Breast epithelium (tissue), 4 donors: Measurements from ENCODE around the gene CIRBP. TPM values are rescaled to one million over a fixed set of nuclear protein-coding genes. Genes with fewer than 3 reads are reported as not detected.

Experiments used
- DNase-seq, 2 donors: peaks; one replicate each; pipeline ENCODE4 v3.0.0-alpha.2; 2019; ENCODE audit warnings: low spot score in 2 of 2
- H3K27ac ChIP-seq, 2 donors: fragments of 200-600 bp; sonication (generic) in 1 of 2; one replicate each; pipeline ENCODE4 v1.5.1; 2016 to 2019; ENCODE audit warnings: mild to moderate bottlenecking in 1 of 2
- H3K27me3 ChIP-seq, 2 donors: fragments of 200-600 bp; sonication (generic) in 1 of 2; one replicate each; pipeline versions ENCODE4 v1.5.1 to v1.6.0; 2017 to 2019; ENCODE audit warnings: control low read depth in 1 of 2, mild to moderate bottlenecking in 1 of 2
- H3K36me3 ChIP-seq: fragments of 200-600 bp; one replicate; pipeline ENCODE4 v1.5.1; 2019
- H3K4me1 ChIP-seq, 2 donors: fragments of 200-600 bp; sonication (generic); one replicate each; pipeline ENCODE4 v1.5.1; 2016 to 2019; ENCODE audit warnings: control low read depth in 1 of 2
- H3K4me3 ChIP-seq, 3 donors: fragments of 200-600 bp; sonication (generic); 1 replicate in 2 of 3; 2 replicates in 1 of 3; pipeline ENCODE4 v1.5.1; 2016 to 2019; ENCODE audit warnings: mild to moderate bottlenecking in 3 of 3, moderate library complexity in 2 of 3
- H3K9me3 ChIP-seq, 2 donors: fragments of 200-600 bp; sonication (generic) in 1 of 2; one replicate each; pipeline ENCODE4 v1.5.1; 2016 to 2019; ENCODE audit warnings: control low read depth in 1 of 2
- POLR2A ChIP-seq: fragments of 450-650 bp; IDR thresholded peaks from one replicate; pipeline ENCODE4 v1.6.1; 2016; ENCODE audit warnings: antibody characterized with exemption, mild to moderate bottlenecking, moderate library complexity
- POLR2AphosphoS5 ChIP-seq, 3 donors: sonication (generic); formaldehyde crosslinking; IDR thresholded peaks; one replicate each; pipeline ENCODE4 v1.6.1; 2017; ENCODE audit warnings: antibody characterized with exemption in 3 of 3
- intact Hi-C: fragments of 100-400 bp; cut with DNase I; formaldehyde crosslinking; loops from one replicate; pipeline ENCODE4 v1.15.1; 2023; ENCODE audit warnings: low total_unique reads
- total RNA-seq, 3 donors: library from RNA; depleted of rRNA; stranded (reverse); fragments of >200 nt; gene quantifications; one replicate each; pipeline ENCODE4 v1.1.0, GENCODE V29; 2016
- TF ChIP-seq, protein P1 (sequence below), 3 donors: fragments of 450-650 bp; IDR thresholded peaks; one replicate each; pipeline ENCODE4 v1.5.1; 2016 to 2017; ENCODE audit warnings: antibody characterized with exemption in 3 of 3, mild to moderate bottlenecking in 3 of 3, moderate library complexity in 3 of 3

CIRBP gene
- total RNA-seq, 3 donors from 2014 or later: 458 to 758 (median 656) TPM

- no peaks in the 10 kb centered on the region for H3K9me3 ChIP-seq
- no peak overlapping the region for H3K4me3 ChIP-seq
- no peak overlapping the region for H3K27ac ChIP-seq
- peaks cover 9% of the 10 kb centered on the region for H3K36me3 ChIP-seq
- no peak for DNase-seq
- no peaks in the 10 kb centered on the region for H3K27me3 ChIP-seq
- intact Hi-C loops: loop anchor here (10.0 kb wide), 1 partner anchor 214 kb away; no protein-coding TSS in a partner anchor
- TF ChIP-seq POLR2AphosphoS5 (IDR thresholded peaks at IDR 0.05) (no peak), POLR2A (no peak)
- TF ChIP-seq, protein P1, sequence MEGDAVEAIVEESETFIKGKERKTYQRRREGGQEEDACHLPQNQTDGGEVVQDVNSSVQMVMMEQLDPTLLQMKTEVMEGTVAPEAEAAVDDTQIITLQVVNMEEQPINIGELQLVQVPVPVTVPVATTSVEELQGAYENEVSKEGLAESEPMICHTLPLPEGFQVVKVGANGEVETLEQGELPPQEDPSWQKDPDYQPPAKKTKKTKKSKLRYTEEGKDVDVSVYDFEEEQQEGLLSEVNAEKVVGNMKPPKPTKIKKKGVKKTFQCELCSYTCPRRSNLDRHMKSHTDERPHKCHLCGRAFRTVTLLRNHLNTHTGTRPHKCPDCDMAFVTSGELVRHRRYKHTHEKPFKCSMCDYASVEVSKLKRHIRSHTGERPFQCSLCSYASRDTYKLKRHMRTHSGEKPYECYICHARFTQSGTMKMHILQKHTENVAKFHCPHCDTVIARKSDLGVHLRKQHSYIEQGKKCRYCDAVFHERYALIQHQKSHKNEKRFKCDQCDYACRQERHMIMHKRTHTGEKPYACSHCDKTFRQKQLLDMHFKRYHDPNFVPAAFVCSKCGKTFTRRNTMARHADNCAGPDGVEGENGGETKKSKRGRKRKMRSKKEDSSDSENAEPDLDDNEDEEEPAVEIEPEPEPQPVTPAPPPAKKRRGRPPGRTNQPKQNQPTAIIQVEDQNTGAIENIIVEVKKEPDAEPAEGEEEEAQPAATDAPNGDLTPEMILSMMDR (IDR thresholded peaks at IDR 0.05): no peak
- no peaks in the 10 kb centered on the region for H3K4me1 ChIP-seq
Observed at GRCh38 chr19:1228161-1228957, 40.8 kb upstream of the CIRBP start.

GRCh38 chr19:1229056-1229923 lies 39.8 kb upstream of the CIRBP start:
- no peak for TF ChIP-seq POLR2AphosphoS5 (IDR thresholded peaks at IDR 0.05)
- TF ChIP-seq, protein P1 (IDR thresholded peaks at IDR 0.05): no peak
- no peak for TF ChIP-seq POLR2A
- Histone ChIP-seq H3K27me3 (no peaks in the 10 kb centered on the region), H3K27ac (no peak overlapping the region), H3K4me1 (no peaks in the 10 kb centered on the region), H3K4me3 (no peak overlapping the region), H3K36me3 (peaks cover 9% of the 10 kb centered on the region), H3K9me3 (no peaks in the 10 kb centered on the region)
- no peak for DNase-seq
- intact Hi-C loops: loop anchor here (10.0 kb wide), 1 partner anchor 214 kb away; no protein-coding TSS in a partner anchor

DNA sequence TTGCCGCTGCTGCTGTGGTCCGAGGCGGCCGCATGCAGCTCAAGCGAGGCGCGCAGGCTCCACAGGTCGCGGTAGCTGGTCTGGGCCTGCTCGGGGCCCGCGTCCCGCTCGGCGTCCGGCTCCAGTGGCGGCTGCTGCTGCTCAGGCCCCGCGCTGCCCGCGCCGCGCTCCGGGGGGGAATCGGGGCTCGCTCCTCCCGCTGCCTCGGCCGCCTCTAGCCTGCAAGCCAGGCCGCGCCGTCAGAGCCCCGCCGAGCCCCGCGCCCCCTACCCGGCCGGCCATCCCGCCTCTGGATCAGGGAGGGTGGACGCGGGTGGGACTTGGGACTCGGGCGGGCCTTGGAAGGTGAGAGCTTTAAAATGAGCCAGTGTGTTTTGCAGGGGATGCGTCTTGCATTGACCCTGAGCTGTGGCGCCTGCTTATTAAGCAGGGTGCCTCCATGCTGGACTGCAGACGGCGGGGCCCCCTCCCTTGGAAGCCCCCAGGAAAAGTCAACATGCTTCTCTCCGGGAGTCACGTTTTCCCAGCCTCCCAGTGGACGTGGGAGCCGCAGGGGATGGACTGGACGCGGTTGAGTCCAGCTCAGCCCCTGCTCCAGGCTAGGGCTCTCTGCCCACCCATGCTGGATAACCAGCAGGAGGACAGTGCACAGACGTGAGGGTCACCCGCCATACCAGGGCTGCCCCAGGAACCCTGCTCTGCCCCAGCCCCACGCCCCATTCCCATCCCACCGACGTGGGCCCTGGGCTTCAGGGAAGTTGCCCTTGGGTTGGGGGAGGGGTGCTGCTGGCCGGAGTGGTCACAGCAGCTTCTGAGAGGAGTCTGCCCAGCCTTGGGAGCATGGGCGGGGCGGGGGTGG lies 39.0 kb upstream of the CIRBP start:
- Histone ChIP-seq H3K27ac (no peak overlapping the region), H3K9me3 (no peaks in the 10 kb centered on the region), H3K4me1 (no peaks in the 10 kb centered on the region), H3K36me3 (peaks cover 9% of the 10 kb centered on the region), H3K4me3 (no peak overlapping the region), H3K27me3 (no peaks in the 10 kb centered on the region)
- intact Hi-C loops: loop anchor here (10.0 kb wide), 1 partner anchor 215 kb away; no protein-coding TSS in a partner anchor
- no peak for TF ChIP-seq POLR2A
- TF ChIP-seq, protein P1 (IDR thresholded peaks at IDR 0.05): no peak
- TF ChIP-seq POLR2AphosphoS5 (IDR thresholded peaks at IDR 0.05): no peak
- DNase-seq: no peak

- no peaks in the 10 kb centered on the region for H3K27me3 ChIP-seq
- no peak overlapping the region for H3K27ac ChIP-seq
- intact Hi-C loops: no loop called here
- no peak for DNase-seq
- TF ChIP-seq, protein P1 (IDR thresholded peaks at IDR 0.05): no peak
- TF ChIP-seq POLR2A (no peak), POLR2AphosphoS5 (IDR thresholded peaks at IDR 0.05) (no peak)
- no peaks in the 10 kb centered on the region for H3K9me3 ChIP-seq
- no peak overlapping the region for H3K4me3 ChIP-seq
- H3K36me3 ChIP-seq: peaks cover 9% of the 10 kb centered on the region
- no peaks in the 10 kb centered on the region for H3K4me1 ChIP-seq
Observed at GRCh38 chr19:1230783-1231489, 38.2 kb upstream of the CIRBP start.
